Measurements from ENCODE around the gene OR10J1.

DNA sequence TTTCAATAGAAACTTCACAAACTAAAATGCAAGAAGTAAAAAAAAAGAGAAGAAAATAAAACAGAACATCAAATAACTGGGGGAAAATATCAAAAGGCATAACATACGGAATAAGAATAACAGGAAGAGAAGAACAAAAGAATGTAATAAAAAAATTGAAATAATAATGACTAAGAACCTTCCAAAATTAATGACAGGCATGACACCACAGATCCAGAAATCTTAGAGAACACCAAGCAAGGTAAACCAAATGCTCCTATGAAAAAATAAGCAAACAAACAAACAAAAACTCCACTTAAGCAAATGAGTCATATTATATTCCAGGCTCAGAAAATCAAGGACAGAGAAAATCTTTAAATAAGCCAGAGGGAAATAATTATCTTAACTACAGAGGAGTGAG, 8.7 kb downstream of the OR10J1 start:
- TF ChIP-seq, protein P1, sequence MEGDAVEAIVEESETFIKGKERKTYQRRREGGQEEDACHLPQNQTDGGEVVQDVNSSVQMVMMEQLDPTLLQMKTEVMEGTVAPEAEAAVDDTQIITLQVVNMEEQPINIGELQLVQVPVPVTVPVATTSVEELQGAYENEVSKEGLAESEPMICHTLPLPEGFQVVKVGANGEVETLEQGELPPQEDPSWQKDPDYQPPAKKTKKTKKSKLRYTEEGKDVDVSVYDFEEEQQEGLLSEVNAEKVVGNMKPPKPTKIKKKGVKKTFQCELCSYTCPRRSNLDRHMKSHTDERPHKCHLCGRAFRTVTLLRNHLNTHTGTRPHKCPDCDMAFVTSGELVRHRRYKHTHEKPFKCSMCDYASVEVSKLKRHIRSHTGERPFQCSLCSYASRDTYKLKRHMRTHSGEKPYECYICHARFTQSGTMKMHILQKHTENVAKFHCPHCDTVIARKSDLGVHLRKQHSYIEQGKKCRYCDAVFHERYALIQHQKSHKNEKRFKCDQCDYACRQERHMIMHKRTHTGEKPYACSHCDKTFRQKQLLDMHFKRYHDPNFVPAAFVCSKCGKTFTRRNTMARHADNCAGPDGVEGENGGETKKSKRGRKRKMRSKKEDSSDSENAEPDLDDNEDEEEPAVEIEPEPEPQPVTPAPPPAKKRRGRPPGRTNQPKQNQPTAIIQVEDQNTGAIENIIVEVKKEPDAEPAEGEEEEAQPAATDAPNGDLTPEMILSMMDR (conservative IDR thresholded peaks at IDR 0.05; ENCODE audit: low read length) = no peak
- no peak for TF ChIP-seq EZH2phosphoT487 (IDR thresholded peaks at IDR 0.05; ENCODE audit: borderline replicate concordance, low read depth, low read length)
